ENCODE results near the gene CTCF.

CTCF gene

DNA sequence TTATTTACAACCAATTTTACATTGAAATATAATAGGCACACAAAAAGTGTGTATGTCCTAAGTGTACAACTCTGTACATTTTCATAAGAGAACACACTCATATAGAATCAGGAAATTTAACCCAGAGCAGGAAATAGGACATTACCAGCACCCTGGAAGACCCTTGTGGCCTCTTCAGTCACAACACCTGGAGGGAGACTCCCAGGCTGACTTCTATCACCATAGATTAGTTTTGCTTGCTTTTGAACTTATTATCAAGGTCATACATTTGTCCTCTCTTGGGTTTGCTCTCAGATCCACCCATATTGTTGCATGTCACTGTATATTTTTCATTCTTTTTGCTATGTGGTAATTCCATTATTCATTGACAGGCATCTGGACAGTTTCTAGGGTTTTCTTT, 27.9 kb upstream of the CTCF start:
- DNase-seq = no peak

- no peak for DNase-seq
Observed at GRCh38 chr16:67535201-67535600, 27.1 kb upstream of the CTCF start.

DNA sequence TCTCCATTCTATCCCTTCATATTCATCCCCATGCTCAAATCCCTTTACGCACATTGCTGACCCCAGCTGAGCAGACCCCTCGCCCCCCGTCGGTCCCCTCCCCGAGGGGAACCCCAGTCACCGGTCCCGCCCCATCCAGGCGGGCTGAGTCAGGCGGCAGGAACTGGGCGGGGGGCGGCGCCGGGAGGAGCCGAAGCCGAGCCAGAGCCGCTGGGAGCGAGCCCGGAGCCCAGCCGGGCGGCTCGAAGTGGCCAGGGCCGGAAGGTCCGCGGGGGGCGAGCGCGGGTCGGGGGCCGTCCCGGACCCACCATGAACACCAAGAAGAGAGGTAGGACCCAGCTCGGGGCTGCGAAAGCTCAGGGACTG, 25.1 kb upstream of the CTCF start:
- DNase-seq = peak; percentile 76

GRCh38 chr16:67537636-67538591, 24.4 kb upstream of the CTCF start:
- peak; percentile 81 for DNase-seq

GRCh38 chr16:67538666-67539101, 23.6 kb upstream of the CTCF start:
- DNase-seq = peak; percentile 34

GRCh38 chr16:67539271-67539670, 23.1 kb upstream of the CTCF start:
- DNase-seq = no peak

DNA sequence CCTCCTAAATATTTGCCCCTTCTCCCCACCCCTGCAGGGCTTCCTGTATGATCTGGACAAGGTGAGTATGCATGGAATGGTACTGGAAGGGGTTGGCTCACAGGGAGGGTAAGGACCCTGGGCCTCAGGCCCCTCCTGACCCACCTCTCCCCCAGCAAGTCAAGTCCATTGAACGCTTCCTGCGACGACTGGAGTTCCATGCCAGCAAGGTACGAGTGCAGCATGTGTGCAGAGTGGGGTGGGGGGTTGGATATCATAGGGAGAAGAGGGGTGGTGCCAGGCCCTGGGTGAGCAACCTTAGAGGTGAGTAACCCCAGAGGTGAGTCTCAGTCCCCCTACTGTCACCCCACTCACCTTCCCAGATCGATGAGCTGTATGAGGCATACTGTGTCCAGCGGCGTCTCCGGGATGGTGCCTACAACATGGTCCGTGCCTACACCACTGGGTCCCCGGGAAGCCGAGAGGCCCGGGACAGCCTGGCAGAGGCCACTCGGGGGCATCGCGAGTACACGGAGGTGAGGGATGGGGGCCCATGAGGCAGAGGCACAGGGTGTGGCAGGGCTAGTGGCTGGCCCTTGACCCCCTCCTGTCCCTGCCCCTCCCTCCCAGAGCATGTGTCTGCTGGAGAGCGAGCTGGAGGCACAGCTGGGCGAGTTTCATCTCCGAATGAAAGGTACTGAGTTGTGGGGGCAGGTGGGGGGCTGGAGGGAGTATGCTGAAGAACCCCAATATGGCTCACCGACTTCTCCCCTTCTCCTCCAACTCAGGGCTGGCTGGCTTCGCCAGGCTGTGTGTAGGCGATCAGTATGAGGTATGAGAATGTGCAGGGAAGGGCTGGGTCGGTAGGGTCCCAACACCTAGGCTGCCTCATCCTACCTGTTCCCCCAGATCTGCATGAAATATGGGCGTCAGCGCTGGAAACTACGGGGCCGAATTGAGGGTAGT, 22.4 kb upstream of the CTCF start:
- DNase-seq = peak; percentile 34

DNA sequence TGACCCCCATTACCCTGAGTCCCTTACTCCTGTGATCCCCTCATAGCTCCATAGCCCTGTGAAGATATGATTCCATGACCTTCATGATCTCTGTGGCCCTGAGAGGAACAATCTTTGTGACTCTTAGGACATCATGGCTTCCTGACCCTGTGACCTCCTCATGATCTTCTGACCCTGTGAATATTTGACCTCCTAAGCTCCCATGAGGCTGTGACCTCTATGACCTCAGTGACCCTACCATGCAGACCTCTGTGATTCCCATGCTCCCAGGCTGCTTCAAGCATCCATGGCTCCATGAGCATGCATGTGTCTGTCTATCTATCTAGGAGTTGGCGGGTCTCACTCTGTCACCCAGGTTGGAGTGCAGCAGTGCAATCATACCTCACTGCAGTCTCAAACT, 21.6 kb upstream of the CTCF start:
- peak; percentile 25 for DNase-seq

DNA sequence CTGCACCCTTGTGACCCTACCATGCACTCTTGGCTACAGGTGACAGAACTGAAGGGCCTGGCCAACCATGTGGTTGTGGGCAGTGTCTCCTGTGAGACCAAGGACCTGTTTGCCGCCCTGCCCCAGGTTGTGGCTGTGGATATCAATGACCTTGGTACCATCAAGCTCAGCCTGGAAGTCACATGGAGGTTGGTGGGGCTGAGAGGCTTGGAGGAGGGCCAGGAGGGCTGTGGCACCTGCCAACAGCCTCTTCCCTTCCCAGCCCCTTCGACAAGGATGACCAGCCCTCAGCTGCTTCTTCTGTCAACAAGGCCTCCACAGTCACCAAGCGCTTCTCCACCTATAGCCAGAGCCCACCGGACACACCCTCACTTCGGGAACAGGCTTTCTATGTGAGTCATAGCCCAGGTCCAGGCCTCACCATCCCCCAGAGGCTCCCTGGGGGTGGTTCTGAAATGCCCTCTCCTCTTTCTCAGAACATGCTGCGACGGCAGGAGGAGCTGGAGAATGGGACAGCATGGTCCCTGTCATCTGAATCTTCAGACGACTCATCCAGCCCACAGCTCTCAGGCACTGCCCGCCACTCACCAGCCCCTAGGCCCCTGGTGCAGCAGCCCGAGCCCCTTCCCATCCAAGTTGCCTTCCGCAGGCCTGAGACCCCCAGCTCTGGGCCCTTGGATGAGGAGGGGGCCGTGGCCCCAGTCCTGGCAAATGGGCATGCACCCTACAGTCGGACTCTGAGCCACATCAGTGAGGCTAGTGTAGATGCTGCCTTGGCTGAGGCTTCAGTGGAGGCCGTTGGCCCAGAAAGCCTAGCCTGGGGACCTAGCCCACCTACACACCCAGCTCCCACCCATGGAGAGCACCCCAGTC, 20.7 kb upstream of the CTCF start:
- DNase-seq = peak; percentile 27

DNA sequence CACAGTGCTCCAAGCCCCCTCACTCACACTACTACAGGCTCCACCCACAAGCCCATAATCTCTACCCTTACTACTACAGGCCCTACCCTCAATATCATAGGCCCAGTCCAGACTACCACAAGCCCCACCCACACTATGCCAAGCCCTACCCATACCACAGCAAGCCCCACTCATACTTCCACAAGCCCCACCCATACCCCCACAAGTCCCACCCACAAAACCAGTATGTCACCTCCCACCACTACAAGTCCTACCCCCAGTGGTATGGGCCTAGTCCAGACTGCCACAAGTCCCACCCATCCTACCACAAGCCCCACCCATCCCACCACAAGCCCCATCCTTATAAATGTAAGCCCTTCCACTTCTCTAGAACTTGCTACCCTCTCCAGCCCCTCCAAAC, 19.9 kb upstream of the CTCF start:
- peak; percentile 59 for DNase-seq

- peak; percentile 23 for DNase-seq
Observed at GRCh38 chr16:67543036-67543435, 19.3 kb upstream of the CTCF start.

- DNase-seq = no peak
Observed at GRCh38 chr16:67543582-67543981, 18.7 kb upstream of the CTCF start.

GRCh38 chr16:67544329-67544841, 17.9 kb upstream of the CTCF start:
- no peak for DNase-seq

- DNase-seq = no peak
Observed at GRCh38 chr16:67544844-67545664, 17.3 kb upstream of the CTCF start.

DNA sequence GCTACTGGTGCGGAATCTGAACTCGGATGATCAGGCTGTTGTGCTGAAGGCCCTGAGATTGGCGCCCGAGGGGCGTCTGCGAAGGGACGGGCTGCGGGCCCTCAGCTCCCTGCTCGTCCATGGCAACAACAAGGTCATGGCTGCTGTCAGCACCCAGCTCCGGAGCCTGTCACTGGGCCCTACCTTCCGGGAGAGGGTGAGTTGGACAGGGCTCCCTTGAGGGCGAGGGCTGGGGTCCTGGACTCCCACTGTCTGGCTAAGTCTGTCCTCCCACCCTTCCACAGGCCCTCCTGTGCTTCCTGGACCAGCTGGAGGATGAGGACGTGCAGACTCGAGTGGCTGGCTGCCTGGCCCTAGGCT, 16.7 kb upstream of the CTCF start:
- DNase-seq = no peak

- no peak for DNase-seq
Observed at GRCh38 chr16:67546091-67546501, 16.2 kb upstream of the CTCF start.

DNA sequence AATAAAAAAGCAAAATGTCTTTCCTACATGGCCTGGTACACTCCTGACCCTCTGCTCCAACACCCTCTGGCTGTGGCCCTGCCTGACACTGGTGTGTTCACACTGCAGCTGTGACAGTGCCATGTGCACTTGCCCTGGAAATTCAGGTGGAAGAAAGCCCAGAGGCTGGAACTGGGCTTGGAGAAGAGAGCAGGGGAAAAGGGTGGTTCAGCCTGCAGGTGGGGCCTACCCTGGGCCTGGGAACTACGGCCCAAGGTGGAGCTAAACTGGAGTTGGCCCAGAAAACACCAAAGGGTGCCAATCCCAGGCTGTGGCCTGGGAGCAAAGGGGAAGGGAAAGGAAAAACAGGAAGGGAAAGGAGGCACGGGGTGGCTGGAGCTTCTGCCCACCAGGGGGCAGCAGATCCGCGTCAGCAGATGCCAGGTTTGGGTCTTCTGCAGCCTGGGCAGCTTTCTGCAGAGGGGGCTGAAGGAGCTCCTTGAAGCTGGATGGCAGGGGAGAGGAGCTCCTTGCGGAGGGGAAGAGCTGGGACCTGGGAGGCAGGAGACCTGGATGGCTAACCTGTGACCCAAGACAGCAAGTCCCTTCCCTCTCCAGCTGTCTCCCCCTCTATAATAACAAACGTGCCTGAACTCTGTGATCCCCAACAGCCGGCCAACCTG, 15.4 kb upstream of the CTCF start:
- peak; percentile 72 for DNase-seq

GRCh38 chr16:67547423-67548264, 14.7 kb upstream of the CTCF start:
- DNase-seq = no peak

- DNase-seq = no peak
Observed at GRCh38 chr16:67548265-67549126, 13.8 kb upstream of the CTCF start.

Data from left hindlimb (tissue), 1 donor.